OCI-LY7 (cell line): ENCODE results near the gene NLGN4X.

Experiments
- CTCF ChIP-seq: fragments of 200-600 bp; sonication (generic); conservative IDR thresholded peaks from 2 replicates; pipeline ENCODE4 v1.5.1; 2014; ENCODE audit warnings: mild to moderate bottlenecking, antibody characterized with exemption, low read length, moderate library complexity, mixed read lengths
- EZH2phosphoT487 ChIP-seq: fragments of 200-600 bp; sonication (generic); IDR thresholded peaks from 2 replicates; pipeline ENCODE4 v1.6.1; 2018; ENCODE audit warnings: low read depth, borderline replicate concordance, mild to moderate bottlenecking, mixed run types, antibody characterized with exemption, low read length, moderate library complexity, mixed read lengths

GRCh38 chrX:5876984-5877596, 351.6 kb downstream of the NLGN4X start:
- TF ChIP-seq CTCF: peak; percentile 70
- TF ChIP-seq EZH2phosphoT487: no peak
